Kasumi-1 (cell line): Measurements from ENCODE around the gene LIPC.

Experiments used
- DNase-seq, 2 experiments: peaks; one replicate each; lab custom pipeline; 2025; lab: John Stamatoyannopoulos, UW

The LIPC gene

GRCh38 chr15:58554758-58555157 is 123.0 kb downstream of the LIPC start:
- DNase-seq: no peak

DNA sequence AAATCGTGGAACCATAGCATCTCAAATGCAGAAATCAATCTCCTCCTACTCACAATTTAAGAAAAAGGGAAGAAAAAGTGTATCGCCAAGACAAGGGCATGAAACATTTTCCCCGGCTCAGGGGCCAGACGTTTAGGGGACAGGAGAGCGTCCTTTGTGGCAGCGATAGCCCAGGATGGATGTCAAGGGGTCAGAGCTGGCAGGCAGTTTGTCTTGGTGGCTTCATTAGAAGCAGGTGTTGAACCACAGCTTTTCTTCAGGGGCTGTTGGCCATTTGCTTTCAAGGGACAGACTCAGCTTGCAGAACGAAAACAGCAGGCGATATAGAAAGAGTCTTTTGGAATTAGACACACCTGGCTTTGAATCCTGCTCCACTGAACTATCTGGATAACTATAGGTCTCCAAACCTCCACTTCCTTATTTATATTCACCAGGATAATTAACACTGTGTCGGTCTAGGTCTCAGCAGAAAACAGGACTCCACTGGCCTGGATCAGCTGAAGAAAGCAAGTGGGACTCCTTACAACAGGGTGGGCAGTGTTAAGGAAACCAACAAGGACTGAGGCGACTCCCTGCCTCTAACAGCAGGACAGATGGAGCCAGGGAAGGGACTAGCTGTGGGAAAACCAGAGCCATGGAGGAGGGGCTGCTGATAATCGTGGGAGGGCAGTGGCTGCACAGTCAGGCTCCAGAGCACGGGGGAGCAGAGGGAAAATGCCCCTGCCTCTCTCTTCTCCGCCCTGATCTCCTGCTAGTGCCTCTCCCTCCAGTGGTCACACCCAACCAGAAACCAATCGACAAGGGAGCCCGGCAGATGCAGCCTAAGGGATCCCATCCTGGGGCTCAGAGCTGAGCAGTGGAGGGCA is 123.6 kb downstream of the LIPC start:
- no peak for DNase-seq

- no peak for DNase-seq
Observed at GRCh38 chr15:58556028-58556361, 124.2 kb downstream of the LIPC start.

DNA sequence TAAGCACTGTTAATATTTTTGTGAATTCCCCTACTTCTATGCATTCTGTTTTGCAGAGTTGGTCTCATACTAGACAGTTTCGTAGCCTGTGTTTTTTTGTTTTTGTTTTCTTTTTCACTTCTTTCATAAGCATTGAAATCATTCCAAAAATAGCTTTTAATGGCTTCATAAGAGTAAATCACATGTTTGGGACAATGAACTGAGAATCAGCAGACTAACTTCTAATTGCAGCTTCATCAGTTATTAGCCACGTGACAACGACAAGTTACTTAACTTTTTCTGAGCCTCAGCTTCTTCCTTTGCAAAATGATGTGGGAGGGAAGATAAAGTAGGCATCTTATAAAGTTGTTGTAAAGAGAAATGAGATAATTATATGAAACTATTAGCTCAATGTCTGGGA is 124.8 kb downstream of the LIPC start:
- DNase-seq: no peak

DNA sequence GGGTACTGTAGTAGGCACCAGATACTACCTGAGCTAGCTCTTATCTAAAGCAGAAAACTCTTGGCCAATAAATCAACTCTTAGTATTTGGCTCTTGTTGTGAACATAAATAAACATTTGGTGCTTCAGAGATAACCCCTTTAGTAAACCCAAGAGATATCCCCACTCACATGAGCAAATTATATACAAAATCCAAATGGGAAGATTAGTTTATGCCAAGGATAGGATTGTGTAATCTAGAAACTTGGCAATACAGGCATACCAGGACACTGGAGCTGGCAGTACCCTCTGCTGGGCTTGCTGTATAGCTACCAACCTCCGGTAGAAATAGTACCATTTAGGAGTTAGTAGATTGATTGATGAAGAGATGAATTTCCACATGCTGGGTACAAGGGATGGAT is 127.0 kb downstream of the LIPC start:
- DNase-seq: no peak

DNA sequence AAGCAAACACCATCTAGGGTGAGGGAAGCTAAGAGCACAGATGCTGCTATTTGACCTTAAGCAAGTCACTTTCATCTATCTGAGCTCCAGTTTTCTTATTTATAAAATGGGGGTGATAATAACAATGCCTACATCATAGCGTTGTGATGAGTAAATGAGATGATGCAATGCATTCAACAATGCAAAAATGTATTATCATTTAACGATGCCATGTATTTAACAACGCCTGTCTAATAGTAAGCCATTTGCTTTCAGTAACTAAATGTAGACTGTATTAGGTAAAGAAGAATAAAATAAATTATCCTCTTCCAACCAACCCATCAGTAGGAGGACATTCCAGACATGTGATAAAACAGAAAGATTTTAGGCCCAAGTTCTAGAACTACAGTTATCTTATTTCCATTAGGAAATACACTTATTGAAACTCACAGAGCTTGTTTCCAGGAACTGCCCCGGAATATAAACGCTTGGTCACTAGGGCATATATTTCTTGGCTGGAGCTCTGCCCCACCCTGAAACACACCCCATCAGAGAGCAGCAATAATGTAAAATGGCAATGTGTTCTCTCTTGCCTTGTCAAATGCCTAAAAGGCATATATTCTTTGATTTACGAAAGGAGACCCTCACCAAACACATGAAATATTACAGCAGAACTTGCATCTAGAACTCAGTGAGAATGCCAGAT is 128.3 kb downstream of the LIPC start:
- no peak for DNase-seq

DNA sequence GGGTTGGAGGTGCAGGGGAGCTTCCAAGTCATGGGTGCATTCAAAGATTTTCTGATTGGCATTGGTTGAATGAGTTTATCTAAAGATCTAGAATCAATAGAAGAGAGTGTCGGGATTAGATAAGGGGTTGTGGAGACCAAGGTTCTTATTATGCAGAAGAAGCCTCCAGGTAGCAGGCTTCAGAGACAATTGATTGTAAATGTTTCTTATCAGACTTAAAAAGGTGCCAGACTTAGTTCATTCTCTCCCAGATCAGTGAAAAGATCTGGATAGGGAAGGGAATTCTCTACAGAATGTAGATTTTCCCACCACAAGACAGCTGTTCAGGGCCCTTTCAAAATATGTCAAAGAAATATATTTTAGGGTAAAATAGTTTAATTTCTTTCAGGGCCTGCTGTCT is 129.5 kb downstream of the LIPC start:
- no peak for DNase-seq

DNA sequence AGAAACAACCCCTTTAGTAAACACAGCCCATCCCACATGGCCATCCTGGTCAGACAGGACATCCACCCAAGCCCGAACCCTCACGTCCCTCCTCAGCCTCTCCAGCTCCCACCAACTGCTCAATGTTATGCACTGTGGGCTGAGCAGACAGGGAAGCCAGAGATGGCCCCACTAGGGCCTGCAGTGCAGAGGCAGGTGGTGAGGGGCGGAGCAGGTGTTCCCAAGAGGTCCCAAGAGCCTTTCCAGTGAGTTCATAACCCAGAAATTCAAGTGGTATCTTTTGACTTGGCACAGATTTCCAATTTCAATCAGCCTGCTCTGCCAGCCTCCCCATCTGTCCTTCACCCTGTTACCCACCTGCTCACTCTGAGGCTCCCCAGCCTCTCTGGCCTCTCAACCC is 130.3 kb downstream of the LIPC start:
- DNase-seq: no peak

DNA sequence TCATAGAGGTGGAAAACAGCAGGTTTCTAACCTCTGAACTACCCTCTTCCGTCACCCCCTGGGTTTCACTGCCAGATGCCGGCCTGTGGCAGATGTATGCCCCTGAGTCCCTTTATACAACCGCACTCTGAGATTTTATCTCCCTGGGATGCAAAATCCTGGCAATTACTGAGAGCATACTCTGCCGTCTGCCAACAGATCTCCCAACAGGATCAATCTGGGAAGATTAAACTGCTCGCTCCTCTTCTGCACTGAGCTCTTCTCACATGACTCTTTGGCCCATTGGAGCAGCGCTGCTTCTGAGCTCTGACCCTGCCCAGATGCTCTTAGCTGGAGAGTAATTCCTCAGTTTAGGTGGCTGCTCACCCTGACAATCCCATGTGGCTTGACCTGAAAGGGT is 133.2 kb downstream of the LIPC start:
- no peak for DNase-seq

DNA sequence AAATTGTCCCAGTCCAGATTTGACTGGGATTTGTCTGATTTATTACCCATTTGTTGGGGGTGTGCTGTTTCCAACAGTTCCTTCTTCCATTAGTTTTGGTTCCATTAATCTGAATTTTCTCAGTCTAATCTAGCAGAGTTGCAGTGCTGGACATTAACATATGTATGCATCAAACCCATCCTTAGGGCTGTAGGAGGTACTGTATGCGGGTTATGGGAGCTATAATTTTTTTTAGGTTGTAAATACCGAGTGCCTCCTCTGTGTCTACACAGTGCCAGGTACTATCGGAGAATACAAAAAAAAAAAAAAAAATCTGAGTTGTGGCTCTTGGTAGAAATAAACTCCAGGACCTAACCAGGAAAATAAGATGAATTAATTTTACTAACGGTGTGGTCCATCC is 133.8 kb downstream of the LIPC start:
- no peak for DNase-seq

- DNase-seq: peak in 1 of 2 experiments; percentile 9
Observed at GRCh38 chr15:58566029-58566428, 134.2 kb downstream of the LIPC start.

GRCh38 chr15:58568157-58568571 is 136.4 kb downstream of the LIPC start:
- DNase-seq: peak; percentile 58 to 66

DNA sequence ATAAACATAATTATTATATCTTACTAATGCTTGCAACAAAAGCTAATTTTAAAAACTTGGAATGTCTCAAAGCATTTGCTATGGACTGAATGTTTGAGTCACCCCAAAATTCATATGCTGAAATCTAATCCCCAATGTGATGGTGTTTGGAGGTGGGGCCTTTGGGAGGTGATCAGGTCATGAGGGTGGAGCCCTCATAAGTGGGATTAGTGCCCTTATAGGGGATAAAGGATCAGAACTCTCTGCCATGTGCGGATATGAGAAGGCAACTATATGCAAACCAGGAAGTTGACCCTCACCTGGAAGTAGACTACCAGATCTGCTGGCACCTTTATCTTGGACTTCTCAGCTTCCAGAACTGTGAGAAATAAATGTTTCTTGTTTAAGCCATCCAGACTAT is 137.7 kb downstream of the LIPC start:
- no peak for DNase-seq

GRCh38 chr15:58571491-58571890 is 139.7 kb downstream of the LIPC start:
- DNase-seq: no peak

GRCh38 chr15:58572521-58572920 is 140.7 kb downstream of the LIPC start:
- no peak for DNase-seq

DNA sequence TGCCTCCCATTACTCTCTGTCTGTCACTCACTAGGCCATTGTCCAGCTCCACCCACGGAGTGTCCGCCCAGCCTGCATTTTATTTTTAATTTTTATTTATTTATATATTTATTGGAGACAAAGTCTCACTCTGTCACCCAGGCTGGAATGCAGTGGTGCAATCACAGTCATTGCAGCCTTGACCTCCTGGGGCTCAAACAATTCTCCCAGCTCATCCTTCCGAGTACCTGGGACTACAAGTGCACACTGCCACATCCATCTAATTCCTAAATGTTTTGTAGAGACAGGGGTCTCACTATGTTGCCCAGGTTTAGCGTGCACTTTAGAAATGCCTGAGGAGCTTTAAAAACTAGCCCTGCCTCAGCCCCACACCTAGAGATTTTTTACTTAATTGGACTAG is 141.5 kb downstream of the LIPC start:
- DNase-seq: no peak

- no peak for DNase-seq
Observed at GRCh38 chr15:58574631-58575030, 142.8 kb downstream of the LIPC start.

- DNase-seq: no peak
Observed at GRCh38 chr15:58575045-58575786, 143.4 kb downstream of the LIPC start.

GRCh38 chr15:58576657-58577056 is 144.9 kb downstream of the LIPC start:
- DNase-seq: no peak

GRCh38 chr15:58582160-58582559 is 150.4 kb downstream of the LIPC start:
- no peak for DNase-seq

DNA sequence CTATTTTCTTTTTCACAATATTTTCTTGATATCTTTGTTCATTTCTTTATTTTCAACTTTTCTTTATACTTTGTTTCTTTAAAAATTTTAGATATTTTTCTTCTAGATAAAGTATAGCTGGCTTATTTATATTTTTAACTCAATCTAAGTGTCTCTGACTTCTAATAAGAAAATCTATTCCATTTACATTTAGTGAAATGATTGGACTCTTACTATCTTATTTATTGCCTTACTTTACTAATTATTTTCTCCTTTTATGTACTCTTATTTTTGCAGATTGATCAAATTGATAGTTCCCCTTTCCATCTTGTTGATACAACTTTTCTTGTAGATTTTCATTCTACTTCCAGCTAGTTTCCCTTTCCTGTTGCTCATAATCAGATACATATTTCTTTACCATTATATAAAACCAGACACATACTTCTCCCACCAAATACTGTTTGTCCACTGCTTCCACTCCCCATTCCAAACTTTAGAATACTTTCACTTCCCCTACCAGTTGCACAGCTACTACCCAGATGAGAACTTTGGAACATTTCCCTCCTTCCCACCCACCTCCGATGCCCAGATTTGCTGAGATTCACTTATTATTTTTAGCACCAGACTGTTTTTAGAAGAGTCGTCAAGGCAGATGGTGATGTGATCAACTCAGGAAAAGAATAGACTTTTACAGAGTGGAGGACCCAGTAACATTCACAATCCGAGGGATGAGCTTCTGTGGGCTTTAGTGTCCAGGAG is 151.5 kb downstream of the LIPC start:
- DNase-seq: no peak

DNA sequence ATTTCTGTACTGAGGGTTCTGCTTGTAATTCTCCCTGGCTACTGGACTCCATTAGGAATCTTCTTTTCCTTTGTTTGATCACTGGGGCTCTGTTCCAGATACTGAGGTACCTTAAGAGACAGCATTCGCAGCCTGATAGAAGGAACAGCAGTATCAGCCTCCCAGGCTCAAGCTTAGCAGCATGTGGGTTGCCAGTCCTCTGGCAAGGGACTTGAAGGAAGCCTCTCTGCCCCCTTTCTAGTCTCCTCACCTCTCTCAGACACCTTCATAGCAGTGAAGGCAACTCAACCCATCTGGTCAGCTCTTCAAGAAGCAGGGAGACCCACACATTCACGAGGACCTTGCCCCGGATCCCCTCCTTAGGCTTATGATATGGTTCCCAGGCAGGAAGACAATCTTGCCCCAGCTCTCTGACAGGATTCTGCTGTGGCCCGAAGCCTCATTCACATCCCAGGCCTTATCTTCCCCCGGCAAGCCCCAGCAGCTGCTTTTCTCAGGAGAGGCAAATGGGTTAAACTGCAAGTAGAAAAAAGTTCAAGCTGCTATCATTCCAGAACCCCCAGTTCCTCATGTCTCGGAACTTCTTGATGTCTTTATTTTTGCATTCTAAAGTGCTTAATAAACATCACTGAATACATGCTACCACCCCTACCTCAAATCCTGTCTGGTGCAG is 153.1 kb downstream of the LIPC start:
- DNase-seq: no peak
